Right lobe of liver (tissue), 6 donors: Measurements from ENCODE around the gene PTPRD. TPM values are rescaled to one million over a fixed set of nuclear protein-coding genes. Genes with fewer than 3 reads are reported as not detected.

Experiments used
- ATAC-seq, 4 donors: fragments of 200-7000 bp; cut with Tn5 transposase; one replicate each; pipeline ENCODE4 v1.9.1; 2020; ENCODE audit warnings: mild to moderate bottlenecking in 4 of 4, moderate library complexity in 4 of 4
- DNase-seq, 3 donors: peaks; one replicate each; pipeline ENCODE4 v3.0.0-alpha.2; 2020
- H3K27ac ChIP-seq, 3 donors: fragments of 200-600 bp; one replicate each; pipeline ENCODE4 v1.8.0; 2022
- H3K27me3 ChIP-seq, 2 donors: fragments of 200-600 bp; one replicate each; pipeline ENCODE4 v1.8.0; 2022
- H3K36me3 ChIP-seq, 4 donors: fragments of 200-600 bp; sonication (generic) in 1 of 4; one replicate each; pipeline versions ENCODE4 v1.5.1 to v1.8.0; 2017 to 2022; ENCODE audit warnings: control low read depth in 1 of 4
- H3K4me1 ChIP-seq, 4 donors: fragments of 200-600 bp; sonication (generic) in 1 of 4; one replicate each; pipeline versions ENCODE4 v1.5.1 to v1.8.0; 2017 to 2022; ENCODE audit warnings: control low read depth in 1 of 4
- H3K4me3 ChIP-seq, 3 donors: fragments of 200-600 bp; one replicate each; pipeline ENCODE4 v1.8.0; 2022
- H3K9me3 ChIP-seq, 4 donors: fragments of 200-600 bp; sonication (generic) in 1 of 4; one replicate each; pipeline versions ENCODE4 v1.5.1 to v1.8.0; 2017 to 2022; ENCODE audit warnings: control low read depth in 1 of 4
- CTCF ChIP-seq, 4 donors: fragments of 200-600 bp in 3 of 4; fragments of 450-650 bp in 1 of 4; IDR thresholded peaks; one replicate each; pipeline versions ENCODE4 v1.5.1 to v1.8.0; 2016 to 2022; ENCODE audit warnings: antibody characterized with exemption in 4 of 4, mild to moderate bottlenecking in 2 of 4
- POLR2A ChIP-seq: fragments of 450-650 bp; IDR thresholded peaks from one replicate; pipeline ENCODE4 v1.6.1; 2017; ENCODE audit warnings: antibody characterized with exemption, mild to moderate bottlenecking
- WGBS: methylation state at CpG from one replicate; pipeline ENCODE4 v1.1.6; 2018; ENCODE audit warnings: low coverage, low lambda C conversion rate; ENCODE audit not compliant: insufficient coverage; ENCODE audit errors: missing lambda C conversion rate; 5-methylcytosine and 5-hydroxymethylcytosine counted together
- intact Hi-C, 2 donors: fragments of 100-400 bp; cut with DNase I; formaldehyde crosslinking; loops; one replicate each; pipeline versions ENCODE4 v1.11.2 to v1.14.1; 2022
- total RNA-seq, 6 experiments: library from RNA; depleted of rRNA in 2 of 6; stranded (reverse); fragments of >200 nt in 2 of 6; fragmentation: NEBNext Ultra II Directional in 3 of 6; extraction: Animal tissue kit (Norgen Biotek cat#: 25700) in 3 of 6; gene quantifications; one replicate each; pipeline versions ENCODE4 v1.1.0 to v1.2.4, GENCODE V29; 2016 to 2023
- donor health status: DM: no; HTN: yes; CAD: no.
- donor health status: DM: no; HTN: no; CAD: no.
- donor health status: DM: no; HTN: no; CAD: no.
- donor health status: DM: no; HTN: yes; CAD: no.
- donor health status: DM: no; HTN: yes; CAD: no.

The PTPRD gene
- total RNA-seq, 6 experiments from 2014 or later: 5.4 to 29.8 (median 13.9) TPM

DNA sequence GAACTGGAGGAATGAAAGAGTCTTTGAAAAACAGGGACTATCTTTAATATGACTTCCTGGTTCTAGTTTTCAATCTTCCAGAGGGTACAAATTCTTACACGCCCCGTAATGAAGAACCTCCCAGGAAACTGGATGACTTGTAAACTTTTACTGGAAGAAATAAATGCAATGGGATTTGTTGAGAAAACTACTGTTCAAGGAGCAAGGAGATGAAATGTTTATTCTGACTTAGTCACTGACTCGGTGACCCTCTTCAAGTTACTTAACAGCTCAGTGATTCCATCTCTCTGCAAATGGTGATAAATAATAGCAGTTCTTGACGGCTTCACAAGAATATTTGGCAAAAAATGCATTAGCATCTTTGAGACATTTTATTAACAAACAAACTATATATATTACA lies 858.6 kb downstream of the PTPRD start:
- TF ChIP-seq POLR2A (no peak), CTCF (IDR thresholded peaks at IDR 0.05) (no peak)
- 68% methylated on average over 4 of the region's 4 CpGs for WGBS
- Histone ChIP-seq H3K9me3 (no peaks in the 10 kb centered on the region), H3K27ac (no peak overlapping the region), H3K36me3 (no peaks in the 10 kb centered on the region), H3K4me1 (peaks cover 0 to 25% (median 4%) of the 10 kb centered on the region in 4 donors), H3K27me3 (no peaks in the 10 kb centered on the region), H3K4me3 (no peak overlapping the region)
- DNase-seq (no peak), ATAC-seq (no peak)
- intact Hi-C loops: no loop called here

DNA sequence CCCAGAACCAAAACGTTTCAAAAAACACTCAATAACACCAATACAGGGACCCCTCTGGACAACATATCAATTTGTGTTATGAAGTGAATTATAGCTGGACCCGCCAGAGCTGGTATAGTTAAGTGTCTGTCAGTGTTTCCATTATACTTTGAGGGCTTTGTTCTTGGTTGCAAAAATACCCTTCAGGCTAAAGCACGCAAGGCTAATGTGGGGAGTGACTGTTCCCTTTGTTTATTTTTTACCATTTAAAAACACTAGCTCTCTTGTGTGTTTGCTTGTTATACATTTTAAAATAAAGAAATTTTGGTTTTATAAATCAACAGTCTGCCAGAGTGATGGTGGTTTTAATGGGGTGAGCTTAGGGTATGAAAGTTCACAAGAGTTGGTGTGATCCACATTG lies 859.5 kb downstream of the PTPRD start:
- Histone ChIP-seq H3K36me3 (no peaks in the 10 kb centered on the region), H3K27ac (peak overlapping the region in 1 of 3 donors; percentile 3), H3K4me3 (no peak overlapping the region), H3K9me3 (no peaks in the 10 kb centered on the region), H3K27me3 (no peaks in the 10 kb centered on the region), H3K4me1 (peaks cover 0 to 25% (median 4%) of the 10 kb centered on the region in 4 donors)
- DNase-seq: no peak
- TF ChIP-seq CTCF (IDR thresholded peaks at IDR 0.05): no peak
- TF ChIP-seq POLR2A: no peak
- ATAC-seq: no peak
- intact Hi-C loops: no loop called here
- WGBS: 59% methylated on average over 3 of the region's 3 CpGs

- WGBS: 9% methylated on average over 2 of the region's 2 CpGs
- Histone ChIP-seq H3K9me3 (no peaks in the 10 kb centered on the region), H3K4me3 (no peak overlapping the region), H3K4me1 (peaks cover 0 to 25% (median 4%) of the 10 kb centered on the region in 4 donors), H3K36me3 (no peaks in the 10 kb centered on the region), H3K27me3 (no peaks in the 10 kb centered on the region), H3K27ac (peak overlapping the region in 2 of 3 donors; percentile 11 to 12)
- DNase-seq (peak in 1 of 3 donors; percentile 82), ATAC-seq (peak; percentile 89 to 96 (median 92))
- intact Hi-C loops: no loop called here
- TF ChIP-seq POLR2A (no peak), CTCF (IDR thresholded peaks at IDR 0.05) (no peak)
Measured at GRCh38 chr9:9752722-9753121, 860.1 kb downstream of the PTPRD start.

GRCh38 chr9:9751996-9752395 lies 860.8 kb downstream of the PTPRD start:
- intact Hi-C loops: no loop called here
- H3K4me1 ChIP-seq: peaks cover 0 to 25% (median 4%) of the 10 kb centered on the region in 4 donors
- H3K27me3 ChIP-seq: no peaks in the 10 kb centered on the region
- WGBS: 69% methylated on average over 4 of the region's 4 CpGs
- no peak for ATAC-seq
- DNase-seq: no peak
- H3K4me3 ChIP-seq: no peak overlapping the region
- no peaks in the 10 kb centered on the region for H3K9me3 ChIP-seq
- no peaks in the 10 kb centered on the region for H3K36me3 ChIP-seq
- peak overlapping the region in 2 of 3 donors; percentile 11 to 12 for H3K27ac ChIP-seq
- TF ChIP-seq POLR2A: no peak
- no peak for TF ChIP-seq CTCF (IDR thresholded peaks at IDR 0.05)

DNA sequence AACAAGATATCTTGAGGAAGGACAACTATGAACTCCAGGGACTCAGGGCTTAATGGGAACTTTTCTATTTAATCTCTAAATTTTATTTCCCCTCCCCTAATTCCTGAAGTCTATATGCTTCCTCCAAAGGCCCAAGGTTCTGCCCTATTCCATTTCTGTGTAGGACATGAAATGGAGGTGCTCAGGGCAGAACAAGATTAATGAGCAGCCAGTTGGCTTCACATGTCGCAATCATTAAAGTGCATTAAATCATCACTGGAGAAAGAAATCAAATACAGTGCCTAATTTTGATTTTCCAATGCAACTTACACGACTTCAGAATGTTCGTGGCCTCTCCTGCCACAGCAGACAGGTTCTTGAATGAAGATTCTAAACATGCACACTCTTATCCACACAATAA lies 862.1 kb downstream of the PTPRD start:
- WGBS: 22% methylated on average over 3 of the region's 3 CpGs
- intact Hi-C loops: no loop called here
- no peak overlapping the region for H3K4me3 ChIP-seq
- no peaks in the 10 kb centered on the region for H3K27me3 ChIP-seq
- DNase-seq (no peak), ATAC-seq (peak; percentile 14 to 52 (median 40))
- H3K4me1 ChIP-seq: peaks cover 0 to 25% (median 4%) of the 10 kb centered on the region in 4 donors
- H3K9me3 ChIP-seq: no peaks in the 10 kb centered on the region
- TF ChIP-seq POLR2A (no peak), CTCF (IDR thresholded peaks at IDR 0.05) (no peak)
- no peak overlapping the region for H3K27ac ChIP-seq
- no peaks in the 10 kb centered on the region for H3K36me3 ChIP-seq
